Measurements from ENCODE around the gene MME.

DNA sequence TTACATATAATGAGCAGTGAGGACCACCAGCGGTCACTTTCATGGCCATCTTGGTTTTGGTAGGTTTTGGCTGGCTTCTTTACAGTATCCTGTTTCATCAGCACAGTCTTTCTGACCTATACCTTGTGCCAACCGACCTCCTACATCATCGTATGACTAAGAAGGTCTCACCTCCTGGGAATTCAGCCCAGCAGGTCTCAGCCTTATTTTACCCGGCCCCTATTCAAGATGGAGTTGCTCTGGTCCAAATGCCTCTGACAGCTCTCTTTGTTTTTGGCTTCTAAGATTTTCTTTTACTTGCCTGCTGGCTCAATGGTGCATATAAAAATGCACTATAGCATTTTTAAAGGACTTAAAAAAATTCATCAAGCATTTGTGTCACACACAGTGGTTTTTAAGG is 3.2 kb upstream of the MME start:
- TF ChIP-seq, protein P1, sequence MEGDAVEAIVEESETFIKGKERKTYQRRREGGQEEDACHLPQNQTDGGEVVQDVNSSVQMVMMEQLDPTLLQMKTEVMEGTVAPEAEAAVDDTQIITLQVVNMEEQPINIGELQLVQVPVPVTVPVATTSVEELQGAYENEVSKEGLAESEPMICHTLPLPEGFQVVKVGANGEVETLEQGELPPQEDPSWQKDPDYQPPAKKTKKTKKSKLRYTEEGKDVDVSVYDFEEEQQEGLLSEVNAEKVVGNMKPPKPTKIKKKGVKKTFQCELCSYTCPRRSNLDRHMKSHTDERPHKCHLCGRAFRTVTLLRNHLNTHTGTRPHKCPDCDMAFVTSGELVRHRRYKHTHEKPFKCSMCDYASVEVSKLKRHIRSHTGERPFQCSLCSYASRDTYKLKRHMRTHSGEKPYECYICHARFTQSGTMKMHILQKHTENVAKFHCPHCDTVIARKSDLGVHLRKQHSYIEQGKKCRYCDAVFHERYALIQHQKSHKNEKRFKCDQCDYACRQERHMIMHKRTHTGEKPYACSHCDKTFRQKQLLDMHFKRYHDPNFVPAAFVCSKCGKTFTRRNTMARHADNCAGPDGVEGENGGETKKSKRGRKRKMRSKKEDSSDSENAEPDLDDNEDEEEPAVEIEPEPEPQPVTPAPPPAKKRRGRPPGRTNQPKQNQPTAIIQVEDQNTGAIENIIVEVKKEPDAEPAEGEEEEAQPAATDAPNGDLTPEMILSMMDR (IDR thresholded peaks at IDR 0.05): no peak
- TF ChIP-seq POLR2A (IDR thresholded peaks at IDR 0.05) (no peak), EP300 (IDR thresholded peaks at IDR 0.05) (no peak)
